ENCODE measurements around the gene BEND6.

- no peak for TF ChIP-seq BRF2 (CRISPR knock-in tag; IDR thresholded peaks at IDR 0.05)
- no peak for TF ChIP-seq POLR2AphosphoS2 (IDR thresholded peaks at IDR 0.05; ENCODE audit: low read depth, low read length)
- TF ChIP-seq SNAI1 (CRISPR knock-in tag; IDR thresholded peaks at IDR 0.05; ENCODE audit: borderline replicate concordance): no peak
- no peak for TF ChIP-seq CREB1 (IDR thresholded peaks at IDR 0.05)
- TF ChIP-seq CREB1 (CRISPR knock-in tag; IDR thresholded peaks at IDR 0.05): no peak
- no peak for TF ChIP-seq GABPA (IDR thresholded peaks at IDR 0.05; ENCODE audit: low read depth, low read length)
- TF ChIP-seq GABPA (CRISPR knock-in tag; IDR thresholded peaks at IDR 0.05; ENCODE audit: low read depth): no peak
- no peak for TF ChIP-seq HDAC2 (CRISPR knock-in tag; IDR thresholded peaks at IDR 0.05)
- TF ChIP-seq CTCF (CRISPR knock-in tag; IDR thresholded peaks at IDR 0.05): no peak
- no peak for TF ChIP-seq CBFB (CRISPR knock-in tag; IDR thresholded peaks at IDR 0.05)
- TF ChIP-seq HINFP (CRISPR knock-in tag; IDR thresholded peaks at IDR 0.05; ENCODE audit: low read depth): no peak
- no peak for TF ChIP-seq ZNF558 (CRISPR knock-in tag; IDR thresholded peaks at IDR 0.05; ENCODE audit: borderline replicate concordance)
- TF ChIP-seq POLR2A (IDR thresholded peaks at IDR 0.05; ENCODE audit: insufficient read depth in 1 of 2, low read depth in 2 of 2, low read length in 2 of 2): no peak
- TF ChIP-seq DR1 (CRISPR knock-in tag; IDR thresholded peaks at IDR 0.05): no peak
- TF ChIP-seq HDAC1 (CRISPR knock-in tag; IDR thresholded peaks at IDR 0.05): no peak
- no peak for TF ChIP-seq SP5 (CRISPR knock-in tag; IDR thresholded peaks at IDR 0.05; ENCODE audit: borderline replicate concordance, low read depth)
These were observed 41.4 kb upstream of the BEND6 start for GRCh38 chr6:56913285-56914074.
